ENCODE measurements around the gene BUB1B. TPM values are rescaled to one million over a fixed set of nuclear protein-coding genes. Genes with fewer than 3 reads are reported as not detected.
A peak's percentile ranks its signal among the peaks of the same experiment; 100 is the strongest.

The BUB1B gene
- total RNA-seq, 3 donors from 2014 or later (not counting 1 experiment from before 2014, with no cell fraction given) = 0.75 to 2.4 (median 1.9) TPM

DNA sequence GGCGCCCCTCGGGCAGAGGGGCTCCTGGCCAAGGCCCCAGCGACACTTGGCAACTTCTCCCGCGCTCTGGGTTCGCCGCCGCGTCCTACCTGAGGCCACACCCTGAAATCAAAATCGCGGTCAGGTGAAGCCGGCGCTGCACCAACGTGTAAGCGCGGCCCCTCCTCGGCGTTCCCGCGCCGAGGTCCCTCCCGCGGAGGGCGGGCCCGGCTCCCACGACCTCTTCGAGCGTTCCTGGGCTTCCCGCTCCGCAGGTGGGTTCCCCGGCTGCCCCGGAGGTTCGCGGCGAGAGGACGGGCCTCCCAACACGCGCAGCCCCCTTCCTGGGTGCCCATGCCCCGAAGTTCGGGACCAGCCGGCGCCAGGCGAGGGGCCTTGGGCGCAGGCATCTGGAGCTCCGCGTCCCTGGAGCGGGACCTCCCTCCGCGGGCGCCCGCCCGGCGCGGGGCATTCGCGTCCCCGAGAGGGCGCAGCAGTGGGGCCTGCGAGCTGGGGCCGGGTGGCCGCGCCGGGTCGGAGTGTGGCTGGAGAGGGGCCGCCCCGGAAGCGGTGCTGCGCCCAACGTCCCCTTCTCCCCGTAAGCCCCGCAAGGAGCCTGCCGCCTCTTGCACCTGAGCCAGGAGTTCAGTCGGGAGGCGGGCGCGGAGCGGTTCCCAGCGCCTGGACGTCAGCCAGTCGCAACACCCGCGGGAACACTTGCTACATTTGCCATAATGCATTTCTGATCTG, 91.7 kb downstream of the BUB1B start:
- no peaks in the 10 kb centered on the region for H3K9me3 Mint-ChIP-seq
- H3K36me3 Mint-ChIP-seq = no peaks in the 10 kb centered on the region
- no peak overlapping the region for H3K27ac ChIP-seq (ENCODE audit: low read length)
- peak overlapping the region; percentile 53 for H3K4me3 ChIP-seq (ENCODE audit: low read length)
- H3K4me3 Mint-ChIP-seq = peak overlapping the region; percentile 91
- H3K9me3 ChIP-seq (ENCODE audit: control insufficient read depth, insufficient read depth, low read length) = no peaks in the 10 kb centered on the region
- peaks cover 11 to 17% of the 10 kb centered on the region in 2 donors for H3K4me1 Mint-ChIP-seq
- DNase-seq (peak in 1 of 2 donors; percentile 30), ATAC-seq (peak; percentile 31 to 56 (median 49))
- WGBS (ENCODE audit: insufficient coverage) = 1% methylated on average over 82 of the region's 82 CpGs
- no peaks in the 10 kb centered on the region for H3K36me3 ChIP-seq (ENCODE audit: control insufficient read depth, insufficient read depth, low read length)
- peaks cover 41% of the 10 kb centered on the region for H3K4me1 ChIP-seq (ENCODE audit: control insufficient read depth, insufficient read depth, low read length)
- H3K27me3 Mint-ChIP-seq (ENCODE audit: low read depth in 2 of 2) = peaks cover 10 to 23% of the 10 kb centered on the region in 2 donors
- H3K27ac Mint-ChIP-seq = peak overlapping the region; percentile 70 to 72
- H3K27me3 ChIP-seq (ENCODE audit: control insufficient read depth, insufficient read depth, low read length) = peaks cover 9% of the 10 kb centered on the region
- intact Hi-C loops (cut with micrococcal nuclease) = no loop called here
- TF ChIP-seq, protein P1, sequence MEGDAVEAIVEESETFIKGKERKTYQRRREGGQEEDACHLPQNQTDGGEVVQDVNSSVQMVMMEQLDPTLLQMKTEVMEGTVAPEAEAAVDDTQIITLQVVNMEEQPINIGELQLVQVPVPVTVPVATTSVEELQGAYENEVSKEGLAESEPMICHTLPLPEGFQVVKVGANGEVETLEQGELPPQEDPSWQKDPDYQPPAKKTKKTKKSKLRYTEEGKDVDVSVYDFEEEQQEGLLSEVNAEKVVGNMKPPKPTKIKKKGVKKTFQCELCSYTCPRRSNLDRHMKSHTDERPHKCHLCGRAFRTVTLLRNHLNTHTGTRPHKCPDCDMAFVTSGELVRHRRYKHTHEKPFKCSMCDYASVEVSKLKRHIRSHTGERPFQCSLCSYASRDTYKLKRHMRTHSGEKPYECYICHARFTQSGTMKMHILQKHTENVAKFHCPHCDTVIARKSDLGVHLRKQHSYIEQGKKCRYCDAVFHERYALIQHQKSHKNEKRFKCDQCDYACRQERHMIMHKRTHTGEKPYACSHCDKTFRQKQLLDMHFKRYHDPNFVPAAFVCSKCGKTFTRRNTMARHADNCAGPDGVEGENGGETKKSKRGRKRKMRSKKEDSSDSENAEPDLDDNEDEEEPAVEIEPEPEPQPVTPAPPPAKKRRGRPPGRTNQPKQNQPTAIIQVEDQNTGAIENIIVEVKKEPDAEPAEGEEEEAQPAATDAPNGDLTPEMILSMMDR (IDR thresholded peaks at IDR 0.05) = no peak

DNA sequence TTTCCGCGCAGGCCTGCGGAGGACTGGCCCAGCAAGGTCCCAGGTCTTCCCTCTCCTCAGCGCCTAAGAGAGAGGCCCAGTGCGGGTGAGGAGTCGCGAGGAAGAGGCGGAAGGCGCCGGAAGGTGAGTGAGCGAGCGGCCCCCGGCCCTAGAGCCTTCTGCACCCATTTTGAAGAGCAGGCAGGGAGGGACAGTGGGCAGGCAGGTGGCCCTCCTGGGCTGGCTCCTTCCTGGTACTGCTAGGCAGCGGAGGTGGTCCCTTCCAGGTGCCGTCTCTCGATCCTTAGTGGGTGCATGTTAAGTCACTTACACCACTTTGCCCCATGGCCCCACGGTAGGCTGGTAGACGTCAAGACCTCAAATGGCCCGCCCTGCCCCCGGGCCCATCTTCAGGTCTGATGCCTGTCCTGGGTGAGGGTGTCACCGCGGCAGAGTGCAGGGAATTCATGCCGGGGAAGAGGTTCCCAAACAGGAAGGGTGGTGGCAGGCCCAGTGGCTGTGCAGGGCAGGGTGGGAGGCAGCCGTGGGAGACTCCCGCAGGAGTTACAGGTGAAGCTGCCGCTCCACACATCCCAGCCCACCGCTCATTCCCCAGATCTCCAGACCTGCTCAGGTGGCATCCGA, 92.4 kb downstream of the BUB1B start:
- peak overlapping the region; percentile 53 for H3K4me3 ChIP-seq (ENCODE audit: low read length)

DNA sequence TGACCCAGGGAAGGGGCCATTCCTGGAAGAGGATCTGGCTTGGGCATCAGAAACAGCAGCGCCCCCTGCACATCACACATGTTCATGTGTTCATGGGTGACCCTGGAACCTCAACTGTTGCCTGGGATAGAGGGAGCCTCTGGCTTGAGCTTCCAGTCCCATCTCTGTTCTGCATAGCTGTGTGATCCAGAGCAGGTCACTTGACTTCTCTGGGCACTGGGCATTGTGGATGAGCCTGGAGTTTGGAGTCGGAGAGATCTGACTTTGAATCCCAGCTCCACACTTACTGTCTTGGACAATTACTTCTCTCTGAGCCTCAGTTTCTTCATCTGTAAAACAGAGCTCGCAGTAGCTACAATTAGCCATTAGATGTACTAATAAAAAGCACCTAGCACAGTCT, 93.6 kb downstream of the BUB1B start:
- TF ChIP-seq, protein P1 (IDR thresholded peaks at IDR 0.05) = no peak
- no peak overlapping the region for H3K27ac ChIP-seq (ENCODE audit: low read length)
- H3K4me1 ChIP-seq (ENCODE audit: control insufficient read depth, insufficient read depth, low read length) = peaks cover 45% of the 10 kb centered on the region
- H3K27me3 ChIP-seq (ENCODE audit: control insufficient read depth, insufficient read depth, low read length) = peaks cover 9% of the 10 kb centered on the region
- H3K9me3 ChIP-seq (ENCODE audit: control insufficient read depth, insufficient read depth, low read length) = no peaks in the 10 kb centered on the region
- no peak overlapping the region for H3K4me3 ChIP-seq (ENCODE audit: low read length)
- ATAC-seq (no peak), DNase-seq (no peak)
- Mint-ChIP-seq H3K4me1 (peaks cover 11 to 17% of the 10 kb centered on the region in 2 donors), H3K4me3 (peak overlapping the region; percentile 81), H3K9me3 (no peaks in the 10 kb centered on the region), H3K36me3 (no peaks in the 10 kb centered on the region), H3K27ac (no peak overlapping the region), H3K27me3 (ENCODE audit: low read depth in 2 of 2) (peaks cover 10 to 23% of the 10 kb centered on the region in 2 donors)
- H3K36me3 ChIP-seq (ENCODE audit: control insufficient read depth, insufficient read depth, low read length) = no peaks in the 10 kb centered on the region
- intact Hi-C loops (cut with micrococcal nuclease) = no loop called here
- WGBS (ENCODE audit: insufficient coverage) = 94% methylated on average over 3 of the region's 3 CpGs

More for the DNA sequence above, 92.4 kb downstream of the BUB1B start:
- H3K9me3 Mint-ChIP-seq = no peaks in the 10 kb centered on the region
- H3K9me3 ChIP-seq (ENCODE audit: control insufficient read depth, insufficient read depth, low read length) = no peaks in the 10 kb centered on the region
- H3K27me3 Mint-ChIP-seq (ENCODE audit: low read depth in 2 of 2) = peaks cover 10 to 23% of the 10 kb centered on the region in 2 donors
- peaks cover 45% of the 10 kb centered on the region for H3K4me1 ChIP-seq (ENCODE audit: control insufficient read depth, insufficient read depth, low read length)
- peak overlapping the region; percentile 91 for H3K4me3 Mint-ChIP-seq
- H3K36me3 Mint-ChIP-seq = no peaks in the 10 kb centered on the region
- intact Hi-C loops (cut with micrococcal nuclease) = no loop called here
- peak overlapping the region; percentile 70 to 72 for H3K27ac Mint-ChIP-seq
- H3K36me3 ChIP-seq (ENCODE audit: control insufficient read depth, insufficient read depth, low read length) = no peaks in the 10 kb centered on the region
- WGBS (ENCODE audit: insufficient coverage) = 44% methylated on average over 28 of the region's 28 CpGs
- peaks cover 11 to 17% of the 10 kb centered on the region in 2 donors for H3K4me1 Mint-ChIP-seq
- TF ChIP-seq, protein P1 (IDR thresholded peaks at IDR 0.05) = no peak
- ATAC-seq = peak in 1 of 3 donors; percentile 7
- no peak overlapping the region for H3K27ac ChIP-seq (ENCODE audit: low read length)
- peaks cover 9% of the 10 kb centered on the region for H3K27me3 ChIP-seq (ENCODE audit: control insufficient read depth, insufficient read depth, low read length)
- DNase-seq = no peak

Data from natural killer cell (primary cell).